NCI-H748 treated with DMSO at 0.1 percent for 48 hours (cell line): ENCODE results near the gene GAL3ST3.
"Not testable (repeated sequence)": the region's sequence is repeated elsewhere in the genome, so short reads cannot be mapped to it uniquely, and the experiment has no call there.

Source experiments
- DNase-seq: peaks from one replicate; lab custom pipeline; 2025; lab: John Stamatoyannopoulos, UW

The GAL3ST3 gene, protein sequence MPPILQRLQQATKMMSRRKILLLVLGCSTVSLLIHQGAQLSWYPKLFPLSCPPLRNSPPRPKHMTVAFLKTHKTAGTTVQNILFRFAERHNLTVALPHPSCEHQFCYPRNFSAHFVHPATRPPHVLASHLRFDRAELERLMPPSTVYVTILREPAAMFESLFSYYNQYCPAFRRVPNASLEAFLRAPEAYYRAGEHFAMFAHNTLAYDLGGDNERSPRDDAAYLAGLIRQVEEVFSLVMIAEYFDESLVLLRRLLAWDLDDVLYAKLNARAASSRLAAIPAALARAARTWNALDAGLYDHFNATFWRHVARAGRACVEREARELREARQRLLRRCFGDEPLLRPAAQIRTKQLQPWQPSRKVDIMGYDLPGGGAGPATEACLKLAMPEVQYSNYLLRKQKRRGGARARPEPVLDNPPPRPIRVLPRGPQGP

DNA sequence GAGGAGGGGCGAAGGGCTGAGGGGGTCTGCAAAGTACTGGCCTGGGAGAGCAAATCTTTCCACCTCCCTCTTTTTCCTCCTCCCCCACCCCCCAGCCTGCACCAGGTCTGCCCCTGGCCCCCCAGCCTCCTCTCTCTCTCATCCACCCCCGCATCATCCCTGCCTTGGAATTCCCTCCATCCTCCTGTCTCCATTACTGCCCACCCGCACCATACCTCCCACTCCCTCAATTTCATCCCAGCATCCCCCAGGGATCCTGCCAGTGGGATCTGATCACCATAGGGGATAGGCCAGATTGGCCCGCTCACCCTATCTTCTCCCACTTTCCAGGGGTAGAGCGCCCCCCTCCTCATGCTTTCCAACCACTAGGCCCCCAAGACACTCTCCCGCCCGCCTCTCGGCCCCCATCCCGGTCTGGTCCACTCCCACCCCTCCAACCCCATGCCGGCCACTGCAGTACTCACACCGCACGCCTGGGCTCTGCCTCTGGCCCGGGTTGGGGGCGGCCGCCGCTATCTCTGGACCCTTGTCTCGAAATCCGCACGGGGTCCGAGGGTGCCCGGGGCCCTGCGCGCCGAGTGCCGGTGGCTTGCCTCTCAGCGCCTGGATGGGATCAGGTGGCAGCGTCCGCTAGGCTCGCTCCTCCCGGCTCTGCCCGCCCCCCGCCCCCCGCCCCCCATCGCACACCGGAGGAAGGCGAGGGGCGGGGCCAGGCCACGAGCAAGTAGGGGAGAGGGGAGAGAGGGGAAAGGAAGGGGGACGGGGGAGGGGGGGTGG is at the start of gene GAL3ST3:
GAL3ST3 (minus strand) TSS at position 615 of the 777 bp plus-strand sequence. CDS start 3,746 bp downstream, outside the sequence.
- no peak for DNase-seq

DNA sequence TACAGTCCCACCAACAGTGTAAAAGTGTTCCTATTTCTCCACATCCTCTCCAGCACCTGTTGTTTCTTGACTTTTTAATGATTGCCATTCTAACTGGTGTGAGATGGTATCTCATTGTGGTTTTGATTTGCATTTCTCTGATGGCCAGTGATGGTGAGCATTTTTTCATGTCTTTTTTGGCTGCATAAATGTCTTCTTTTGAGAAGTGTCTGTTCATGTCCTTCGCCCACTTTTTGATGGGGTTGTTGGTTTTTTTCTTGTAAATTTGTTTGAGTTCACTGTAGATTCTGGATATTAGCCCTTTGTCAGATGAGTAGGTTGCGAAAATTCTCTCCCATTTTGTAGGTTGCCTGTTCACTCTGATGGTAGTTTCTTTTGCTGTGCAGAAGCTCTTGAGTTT is 43.2 kb upstream of the GAL3ST3 start:
- DNase-seq: not testable (repeated sequence)

DNA sequence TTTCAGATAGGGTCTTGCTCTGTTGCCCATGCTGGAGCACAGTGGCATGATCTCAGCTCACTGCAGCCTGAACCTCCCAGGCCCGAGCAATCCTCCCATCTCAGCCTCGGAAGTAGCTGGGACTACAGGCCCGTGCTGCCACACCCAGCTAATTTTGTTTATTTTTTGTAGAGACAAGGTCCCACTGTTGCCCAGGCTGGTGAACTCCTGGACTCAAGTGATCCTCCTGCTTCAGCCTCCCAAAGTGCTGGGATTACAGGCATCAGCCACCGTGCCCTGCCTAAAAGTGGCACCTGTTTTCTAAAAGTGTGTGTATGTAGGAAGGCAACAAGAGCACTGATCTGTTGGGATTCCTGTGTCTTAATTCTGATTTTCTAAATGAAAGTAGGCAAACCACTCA is 41.3 kb upstream of the GAL3ST3 start:
- DNase-seq: no peak

DNA sequence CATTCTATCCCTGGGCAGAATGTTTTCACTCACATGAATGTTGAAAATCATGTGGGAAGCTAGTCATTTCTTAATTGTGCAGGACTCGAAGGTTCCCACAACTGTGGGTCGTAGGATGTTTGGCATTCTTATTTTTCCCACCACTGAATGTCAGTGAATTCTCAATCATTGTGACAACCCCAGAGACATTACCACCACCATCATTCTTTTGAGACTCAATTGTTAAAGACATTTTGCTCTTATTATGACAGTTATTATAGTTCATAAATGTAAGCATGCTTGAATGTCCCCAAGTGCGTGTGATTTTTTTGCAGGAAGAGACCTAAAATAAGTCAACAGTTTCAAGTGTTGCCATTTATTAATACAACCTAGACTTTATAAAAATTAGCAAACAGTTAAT is 40.1 kb upstream of the GAL3ST3 start:
- no peak for DNase-seq

DNA sequence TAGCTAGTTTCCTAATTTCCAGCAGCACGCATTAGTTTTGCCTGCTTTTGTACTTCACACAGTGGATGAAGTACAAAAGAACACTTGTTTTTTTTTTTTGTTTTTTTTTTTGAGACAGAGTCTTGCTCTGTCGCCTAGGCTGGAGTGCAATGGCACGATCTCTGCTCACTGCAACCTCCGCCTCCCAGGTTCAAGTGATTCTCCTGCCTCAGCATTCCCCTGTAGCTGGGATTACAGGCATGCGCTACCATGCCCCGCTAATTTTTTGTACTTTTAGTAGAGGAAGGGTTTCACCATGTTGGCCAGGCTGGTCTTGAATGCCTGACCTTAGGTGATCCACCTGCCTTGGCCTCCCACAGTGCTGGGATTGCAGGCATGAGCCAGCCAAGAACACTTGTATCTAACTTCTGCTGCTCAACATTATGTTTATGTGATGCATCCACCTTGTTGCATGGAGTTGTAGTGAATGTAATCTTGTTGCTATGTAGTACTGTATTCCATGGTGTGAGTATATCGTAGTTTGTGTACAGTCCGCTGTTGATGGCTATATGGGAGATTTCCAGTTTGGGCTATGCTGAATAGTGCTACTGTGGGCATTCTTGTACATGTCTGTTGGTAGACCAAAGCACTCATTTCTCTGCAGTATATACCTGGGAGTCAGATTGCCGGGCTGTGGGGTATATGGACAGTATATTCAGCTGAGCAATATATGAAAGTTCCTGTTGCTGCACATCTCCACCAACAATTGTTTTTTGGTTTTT is 38.4 kb upstream of the GAL3ST3 start:
- DNase-seq: no peak

DNA sequence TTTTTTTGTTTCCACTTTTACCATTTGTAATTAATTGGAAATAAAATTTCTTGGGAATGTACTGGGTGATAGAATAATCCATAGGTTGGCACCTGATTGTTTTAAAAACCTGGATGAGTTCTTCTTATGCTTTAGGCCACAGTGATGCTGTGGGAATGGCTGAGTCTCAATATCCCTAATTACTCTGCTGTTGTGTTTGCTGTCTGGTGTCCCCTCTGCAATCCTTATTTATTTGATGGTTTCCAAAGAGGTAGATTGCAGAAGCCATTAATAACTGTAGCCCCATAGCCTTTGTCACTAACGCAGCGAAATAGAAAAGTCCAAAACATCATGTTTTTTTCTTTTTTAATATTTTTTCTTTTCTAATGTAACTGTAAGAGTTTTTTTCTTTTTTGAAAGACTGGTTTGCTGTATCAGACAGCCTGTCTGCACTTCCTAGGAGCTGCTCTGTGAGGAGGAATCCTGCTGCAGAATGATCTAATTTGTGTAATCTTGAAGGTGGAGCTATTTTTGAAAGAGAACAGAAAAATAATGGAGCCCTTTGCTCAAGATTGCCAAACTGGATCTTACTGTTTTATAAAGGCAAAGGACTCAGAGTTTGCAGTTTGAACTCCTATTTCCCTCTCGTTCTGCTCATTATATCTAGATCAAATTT is 36.0 kb upstream of the GAL3ST3 start:
- no peak for DNase-seq

DNA sequence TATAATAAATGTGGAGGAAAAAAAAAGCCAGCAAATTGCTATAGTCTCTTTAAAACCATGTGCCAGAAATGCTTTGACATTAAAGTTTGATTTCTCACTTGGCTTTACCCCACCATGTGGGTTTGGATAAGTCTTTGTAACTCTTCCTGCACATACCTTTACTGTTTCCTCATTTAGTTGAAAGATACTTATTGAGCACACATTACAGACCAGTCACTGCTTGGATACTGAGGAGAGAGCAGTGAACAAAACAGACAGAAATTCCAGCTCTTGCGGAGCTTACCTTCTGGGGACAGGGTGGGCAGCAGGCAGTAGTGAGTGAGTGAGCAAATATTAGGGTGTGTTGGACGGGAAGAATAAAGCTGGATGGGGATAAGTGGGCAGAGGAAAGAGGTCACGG is 34.8 kb upstream of the GAL3ST3 start:
- no peak for DNase-seq

DNA sequence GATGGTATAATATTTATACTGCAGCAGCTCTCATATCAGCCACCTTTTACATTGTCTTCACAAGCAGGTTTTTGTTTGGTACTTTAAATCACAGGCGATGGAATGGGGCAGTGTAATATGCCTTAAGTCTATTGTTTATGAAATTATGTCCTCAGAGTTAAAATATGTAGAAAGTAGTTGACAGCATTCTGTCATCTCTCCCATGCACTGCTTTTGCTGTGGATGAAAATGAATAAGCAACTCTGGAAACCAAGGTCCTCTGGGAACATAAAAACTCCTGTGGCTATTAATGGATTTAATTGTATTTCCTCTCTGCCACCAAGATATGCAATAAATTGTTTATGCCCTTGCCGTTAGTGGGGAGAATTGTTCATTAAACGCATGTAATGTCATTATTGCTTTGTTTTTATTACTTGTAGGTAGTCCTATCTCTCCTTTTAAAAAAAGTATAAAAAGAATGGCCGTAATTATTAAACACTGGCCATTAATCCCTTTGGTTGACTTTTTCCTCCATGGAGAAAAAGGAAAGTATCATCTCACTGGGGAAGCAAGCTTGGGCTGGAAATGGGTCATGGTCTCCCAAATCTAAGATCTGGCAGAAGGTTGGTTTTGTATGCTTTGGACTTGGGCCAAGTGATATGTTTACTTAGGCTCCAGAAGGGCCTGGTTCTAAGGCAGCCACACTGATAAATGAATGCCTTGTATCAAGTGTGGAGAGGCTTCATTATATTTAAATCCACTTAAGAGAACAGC is 34.2 kb upstream of the GAL3ST3 start:
- peak; percentile 44 for DNase-seq

DNA sequence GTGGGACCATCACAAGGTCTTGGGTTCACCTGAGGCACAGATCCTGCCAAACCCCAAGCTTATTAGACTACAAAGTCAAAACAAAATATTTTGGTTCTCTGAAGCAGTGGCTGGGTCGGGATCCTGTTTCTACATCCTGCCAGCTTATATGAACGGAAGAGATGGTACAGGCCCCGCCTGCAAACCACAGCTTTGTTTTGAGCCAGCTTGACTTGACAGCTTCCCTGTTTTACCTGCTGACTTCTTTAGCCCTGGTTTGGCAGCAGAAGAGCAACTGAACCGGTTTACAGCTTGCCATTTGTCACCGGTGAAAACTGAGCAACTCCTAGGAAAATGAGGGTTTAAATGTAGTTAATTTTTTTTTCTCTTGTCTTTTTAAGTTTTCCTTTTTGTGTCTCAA is 32.5 kb upstream of the GAL3ST3 start:
- DNase-seq: no peak

DNA sequence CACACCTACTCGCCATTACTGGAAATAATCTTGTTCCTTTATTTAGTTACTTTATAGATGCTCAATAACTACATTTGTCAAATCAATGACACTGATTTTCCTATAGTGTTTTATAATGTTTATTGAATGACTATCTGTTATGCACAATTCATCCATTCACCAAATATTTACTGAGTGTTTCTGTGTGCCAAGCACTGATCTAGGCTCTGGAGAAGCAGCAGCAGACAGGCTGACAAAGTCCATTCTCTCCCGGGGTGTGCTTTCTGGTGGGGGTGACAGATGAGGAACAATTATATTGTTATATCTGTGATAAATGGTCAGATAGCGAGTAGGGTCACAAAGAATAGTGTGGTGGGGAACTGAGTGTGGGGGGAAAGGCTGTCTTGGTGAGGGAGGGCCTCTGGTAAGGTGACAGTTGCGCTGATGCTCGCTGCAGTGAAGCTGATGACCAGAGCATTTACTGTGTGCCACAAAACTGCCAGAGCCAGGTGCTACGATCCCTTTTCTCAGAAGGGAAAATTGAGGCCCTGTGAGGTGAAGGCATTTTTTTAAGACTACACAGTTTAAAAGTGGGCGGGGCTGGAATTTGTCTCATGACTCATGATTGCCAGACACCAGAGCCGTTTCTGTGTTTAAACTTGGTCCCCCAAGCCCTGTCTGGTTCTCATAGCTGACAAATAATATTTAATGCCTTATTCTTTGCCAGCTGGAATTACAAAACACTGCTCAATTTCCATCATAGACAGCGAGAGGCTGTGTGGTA is 31.3 kb upstream of the GAL3ST3 start:
- no peak for DNase-seq

DNA sequence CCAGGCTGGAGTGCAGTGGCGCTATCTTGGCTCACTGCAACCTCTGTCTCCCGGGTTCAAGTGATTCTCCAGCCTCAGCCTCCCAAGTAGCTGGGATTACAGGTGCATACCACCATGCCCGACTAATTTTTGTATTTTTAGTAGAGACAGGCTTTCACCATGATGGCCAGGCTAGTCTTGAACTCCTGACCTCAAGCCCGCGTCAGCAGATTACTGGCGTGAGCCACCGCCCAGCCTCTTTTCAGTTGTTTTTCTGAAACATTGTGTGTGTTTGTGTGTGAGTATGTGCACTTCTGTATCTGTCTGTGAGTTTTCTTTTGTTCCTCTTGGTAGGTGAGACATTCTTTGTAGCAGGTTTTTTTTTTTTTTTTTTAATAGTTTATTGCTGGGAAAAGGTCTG is 30.0 kb upstream of the GAL3ST3 start:
- DNase-seq: not testable (repeated sequence)

DNA sequence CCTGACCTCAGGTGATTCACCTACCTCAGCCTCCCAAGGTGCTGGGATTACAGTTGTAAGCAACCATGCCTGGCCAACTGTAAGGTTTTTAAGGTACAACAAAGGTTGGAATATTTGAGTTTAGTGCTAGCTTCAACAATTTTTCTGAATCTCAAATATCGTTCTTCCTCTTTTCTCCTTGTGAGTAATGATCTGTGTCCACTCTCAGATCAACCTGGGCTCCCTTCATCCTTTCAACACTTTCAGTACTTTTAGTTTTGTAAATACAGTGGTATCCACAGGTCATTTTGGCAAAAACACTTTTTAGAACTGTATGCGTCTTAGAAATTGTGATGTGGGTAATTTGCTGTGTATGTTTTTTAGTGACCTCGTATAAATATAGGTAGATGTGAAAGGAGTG is 29.0 kb upstream of the GAL3ST3 start:
- no peak for DNase-seq

DNA sequence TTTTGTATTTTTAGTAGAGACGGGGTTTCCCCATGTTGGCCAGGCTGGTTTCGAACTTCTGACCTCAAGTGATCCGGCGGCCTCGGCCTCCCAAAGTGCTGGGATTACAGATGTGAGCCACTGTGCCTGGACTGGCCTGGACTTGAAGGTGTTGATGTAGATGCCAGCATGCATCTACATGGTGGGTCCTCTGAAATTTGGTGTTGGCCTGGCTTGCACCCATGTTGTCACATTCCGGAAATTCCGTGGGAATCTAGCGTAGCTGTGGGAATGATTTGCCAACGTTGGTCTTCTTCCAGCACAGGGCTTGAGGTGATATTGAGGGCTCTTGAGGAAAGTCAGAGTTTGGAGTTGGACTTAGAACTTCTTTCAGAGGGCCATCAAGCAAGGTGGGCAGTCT is 27.6 kb upstream of the GAL3ST3 start:
- DNase-seq: no peak

DNA sequence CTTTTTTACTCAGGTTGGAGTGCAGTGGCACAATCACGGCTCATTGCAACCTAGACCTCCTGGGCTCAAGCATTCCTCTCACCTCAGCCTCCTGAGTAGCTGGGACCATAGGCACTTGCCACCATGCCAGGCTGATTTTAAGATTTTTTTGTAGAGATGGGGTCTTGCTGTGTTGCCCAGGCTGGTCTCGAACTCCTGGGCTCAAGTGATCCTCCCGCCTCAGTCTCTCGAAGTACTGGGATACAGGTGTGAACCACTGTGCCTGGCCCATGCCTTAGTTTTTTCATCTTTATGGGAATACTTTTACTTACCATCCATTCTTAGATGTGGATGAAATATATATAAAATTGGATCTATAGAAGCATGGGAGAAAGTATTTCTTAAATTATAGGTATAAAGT is 26.3 kb upstream of the GAL3ST3 start:
- no peak for DNase-seq

DNA sequence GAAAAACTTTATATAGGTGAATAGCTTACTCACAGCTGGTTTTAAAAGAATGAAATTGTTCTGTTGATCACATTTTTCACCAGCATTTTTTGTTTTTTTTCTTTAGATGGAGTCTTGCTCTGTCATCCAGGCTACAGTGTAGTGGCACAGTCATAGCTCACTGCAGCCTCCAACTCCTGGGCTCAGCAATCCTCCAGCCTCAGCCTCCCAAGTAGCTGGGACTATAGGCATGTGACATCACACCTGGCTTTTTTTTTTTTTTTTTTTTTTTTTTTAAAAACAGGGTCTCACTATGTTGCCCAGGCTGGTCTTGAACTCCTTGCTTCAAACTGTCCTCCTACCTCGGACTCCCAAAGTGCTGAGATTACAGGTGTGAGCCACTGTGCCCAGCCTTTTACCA is 24.7 kb upstream of the GAL3ST3 start:
- no peak for DNase-seq

DNA sequence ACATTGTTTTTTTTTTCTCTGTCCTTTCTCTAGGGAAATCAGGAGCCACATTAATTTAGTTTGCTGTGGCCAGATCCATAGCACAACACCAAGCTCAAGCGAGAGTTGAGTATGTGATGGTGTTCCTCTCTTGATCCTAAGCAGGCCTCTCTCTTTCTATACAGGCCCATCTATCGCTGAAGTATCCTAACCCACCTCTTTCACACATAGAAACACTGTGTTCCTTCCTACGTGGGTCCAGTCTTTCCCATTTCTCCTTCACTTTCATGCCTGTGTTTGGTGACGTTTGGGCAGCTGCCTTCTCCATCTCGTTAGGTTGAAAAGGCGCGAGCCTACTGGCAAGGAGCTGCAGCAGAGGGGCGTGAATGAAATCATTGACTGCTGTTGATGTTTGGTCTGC is 23.6 kb upstream of the GAL3ST3 start:
- no peak for DNase-seq

DNA sequence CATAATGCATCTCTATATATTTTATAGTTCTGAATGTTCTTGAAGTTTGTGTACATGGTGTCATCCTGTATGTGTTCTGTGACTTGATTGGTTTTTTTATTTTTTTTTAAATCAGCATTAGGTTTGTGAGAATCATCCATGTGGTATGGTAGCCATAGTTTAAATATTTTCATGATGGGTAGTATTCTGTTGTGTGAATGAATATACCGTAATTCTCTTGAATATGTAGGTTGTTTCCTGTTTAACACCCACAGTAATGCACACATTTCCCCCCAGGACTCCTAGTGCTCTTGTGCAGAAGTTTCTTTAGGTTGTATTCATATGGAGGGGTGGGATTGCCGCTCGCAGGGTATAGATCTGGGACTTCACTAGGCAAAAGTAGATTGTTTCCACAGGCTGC is 23.1 kb upstream of the GAL3ST3 start:
- no peak for DNase-seq

DNA sequence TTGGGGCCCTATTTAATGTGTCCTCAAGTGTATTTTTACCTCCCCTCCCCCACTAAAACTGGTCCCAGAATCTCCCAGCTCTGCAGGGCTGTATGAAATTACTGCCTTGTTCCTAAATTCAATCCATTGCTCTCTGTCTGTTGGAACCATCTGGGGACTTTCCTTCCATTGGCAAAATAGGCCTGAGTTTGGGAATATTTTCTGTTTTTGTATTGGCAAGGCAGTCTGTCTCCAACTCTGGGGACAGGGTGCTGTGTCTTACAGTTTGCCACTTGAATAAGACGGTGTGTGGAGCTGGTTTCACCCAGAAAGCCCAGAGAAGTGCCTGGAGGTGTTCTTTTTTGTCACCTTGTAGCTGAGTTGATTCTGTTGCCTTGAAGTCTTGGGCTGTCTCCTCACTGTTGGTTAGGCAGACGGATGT is 22.4 kb upstream of the GAL3ST3 start:
- DNase-seq: no peak

DNA sequence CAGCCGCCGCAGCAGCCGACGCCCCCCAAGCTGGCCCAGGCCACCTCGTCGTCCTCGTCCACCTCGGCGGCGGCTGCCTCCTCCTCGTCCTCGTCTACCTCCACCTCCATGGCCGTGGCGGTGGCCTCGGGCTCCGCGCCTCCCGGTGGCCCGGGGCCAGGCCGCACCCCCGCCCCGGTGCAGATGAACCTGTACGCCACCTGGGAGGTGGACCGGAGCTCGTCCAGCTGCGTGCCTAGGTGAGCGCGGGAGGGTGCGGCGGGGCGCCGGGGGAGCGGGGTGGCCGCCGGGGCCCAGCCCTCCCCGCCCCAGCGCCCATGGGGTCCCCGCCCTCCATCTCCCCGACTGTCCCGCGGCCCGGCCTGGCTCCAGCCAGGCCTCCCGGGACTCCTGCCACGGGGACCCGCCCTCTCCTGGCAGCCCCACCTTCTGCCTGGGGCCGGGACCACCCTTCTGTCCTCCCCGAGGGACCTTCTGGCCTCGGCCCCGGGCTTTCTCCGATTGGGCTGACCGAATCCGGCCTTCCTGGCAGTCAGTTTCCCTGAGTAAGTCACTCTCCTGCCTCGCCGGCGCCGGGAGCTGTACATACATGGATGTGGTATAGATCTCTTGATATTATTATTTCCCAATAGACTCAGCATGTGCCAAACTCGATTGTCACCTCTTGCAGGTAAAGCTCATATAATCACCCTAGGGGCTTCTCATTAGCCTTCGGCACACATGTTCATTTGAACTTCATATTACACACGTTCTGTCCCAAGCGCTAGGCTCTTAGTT is 21.8 kb upstream of the GAL3ST3 start:
- DNase-seq: no peak
